Thoracic aorta (tissue), 2 donors: ENCODE data around the gene NEK9. TPM values are rescaled to one million over a fixed set of nuclear protein-coding genes. Genes with fewer than 3 reads are reported as not detected.

ENCODE experiments used
- ATAC-seq: fragments of 150-250 bp; one replicate; pipeline ENCODE4 v1.8.0; 2017; ENCODE audit warnings: low read depth; ENCODE audit not compliant: insufficient number of reproducible peaks, low FRiP score
- DNase-seq: peaks from one replicate; pipeline ENCODE4 v3.0.0-alpha.2; 2020; ENCODE audit warnings: low spot score
- H3K27ac ChIP-seq, 2 donors: fragments of 200-600 bp; sonication (generic); 1 replicate in 1 of 2; 2 replicates in 1 of 2; pipeline ENCODE4 v1.5.1; 2016; ENCODE audit warnings: mild to moderate bottlenecking in 2 of 2, moderate library complexity in 2 of 2
- H3K27me3 ChIP-seq: fragments of 200-600 bp; sonication (generic); replicated peaks from 2 replicates; pipeline ENCODE4 v1.6.0; 2016; ENCODE audit warnings: mild to moderate bottlenecking; ENCODE audit not compliant: insufficient read depth
- H3K36me3 ChIP-seq: fragments of 200-600 bp; sonication (generic); one replicate; pipeline ENCODE4 v1.5.1; 2016
- H3K4me1 ChIP-seq, 2 donors: fragments of 200-600 bp; sonication (generic); 1 replicate in 1 of 2; 2 replicates in 1 of 2; pipeline versions ENCODE4 v1.5.1 to v1.6.0; 2016; ENCODE audit warnings: low read depth in 2 of 2, mild to moderate bottlenecking in 1 of 2; ENCODE audit not compliant: control insufficient read depth in 1 of 2
- H3K4me3 ChIP-seq: fragments of 200-600 bp; sonication (generic); 2 replicates; pipeline ENCODE4 v1.5.1; 2016; ENCODE audit warnings: mild to moderate bottlenecking
- H3K9me3 ChIP-seq: fragments of 200-600 bp; sonication (generic); 2 replicates; pipeline ENCODE4 v1.5.1; 2016
- CTCF ChIP-seq: fragments of 200-600 bp; sonication (generic); IDR thresholded peaks from one replicate; pipeline ENCODE4 v1.5.1; 2019; ENCODE audit warnings: antibody characterized with exemption
- total RNA-seq, 2 donors: library from RNA; depleted of rRNA; stranded (reverse); fragments of >200 nt; gene quantifications; one replicate each; pipeline versions ENCODE4 v1.1.0 to v1.2.3, GENCODE V29; 2016

Gene NEK9
- total RNA-seq, 2 donors from 2014 or later, result 51.3 to 65.3 TPM

GRCh38 chr14:75168586-75169335 lies 41.9 kb upstream of the NEK9 start:
- Histone ChIP-seq H3K9me3 (no peaks in the 10 kb centered on the region), H3K27ac (no peak overlapping the region)
- TF ChIP-seq CTCF, result no peak

DNA sequence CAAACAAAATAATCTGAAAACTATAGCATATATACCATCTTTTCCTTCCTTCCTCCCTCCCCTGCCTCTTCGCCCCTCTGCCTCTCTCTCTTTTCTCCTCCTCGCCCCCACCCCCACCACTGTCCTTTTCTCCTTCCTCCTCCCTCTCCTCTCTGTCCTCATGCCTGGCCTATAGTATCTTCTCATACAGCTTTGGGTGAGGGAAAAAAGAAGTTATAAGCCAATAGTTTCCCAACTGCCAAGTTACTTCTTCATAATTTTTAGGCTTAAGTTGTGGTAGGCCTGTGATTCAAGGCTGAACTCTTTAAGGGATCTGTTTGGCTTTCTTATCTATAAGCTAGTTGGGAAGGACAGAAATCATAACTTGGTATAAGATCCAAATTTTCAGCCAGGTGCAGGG lies 40.5 kb upstream of the NEK9 start:
- no peak for DNase-seq
- Histone ChIP-seq H3K27me3 (no peaks in the 10 kb centered on the region), H3K4me1 (peaks cover 27 to 48% of the 10 kb centered on the region in 2 donors), H3K4me3 (no peak overlapping the region), H3K27ac (no peak overlapping the region), H3K36me3 (no peaks in the 10 kb centered on the region), H3K9me3 (no peaks in the 10 kb centered on the region)
- ATAC-seq, result no peak
- TF ChIP-seq CTCF, result no peak

More at GRCh38 chr14:75168586-75169335, 41.9 kb upstream of the NEK9 start:
- no peak overlapping the region for H3K4me3 ChIP-seq
- H3K4me1 ChIP-seq, result peaks cover 27 to 60% of the 10 kb centered on the region in 2 donors
- DNase-seq (no peak), ATAC-seq (no peak)
- H3K36me3 ChIP-seq, result no peaks in the 10 kb centered on the region
- no peaks in the 10 kb centered on the region for H3K27me3 ChIP-seq

DNA sequence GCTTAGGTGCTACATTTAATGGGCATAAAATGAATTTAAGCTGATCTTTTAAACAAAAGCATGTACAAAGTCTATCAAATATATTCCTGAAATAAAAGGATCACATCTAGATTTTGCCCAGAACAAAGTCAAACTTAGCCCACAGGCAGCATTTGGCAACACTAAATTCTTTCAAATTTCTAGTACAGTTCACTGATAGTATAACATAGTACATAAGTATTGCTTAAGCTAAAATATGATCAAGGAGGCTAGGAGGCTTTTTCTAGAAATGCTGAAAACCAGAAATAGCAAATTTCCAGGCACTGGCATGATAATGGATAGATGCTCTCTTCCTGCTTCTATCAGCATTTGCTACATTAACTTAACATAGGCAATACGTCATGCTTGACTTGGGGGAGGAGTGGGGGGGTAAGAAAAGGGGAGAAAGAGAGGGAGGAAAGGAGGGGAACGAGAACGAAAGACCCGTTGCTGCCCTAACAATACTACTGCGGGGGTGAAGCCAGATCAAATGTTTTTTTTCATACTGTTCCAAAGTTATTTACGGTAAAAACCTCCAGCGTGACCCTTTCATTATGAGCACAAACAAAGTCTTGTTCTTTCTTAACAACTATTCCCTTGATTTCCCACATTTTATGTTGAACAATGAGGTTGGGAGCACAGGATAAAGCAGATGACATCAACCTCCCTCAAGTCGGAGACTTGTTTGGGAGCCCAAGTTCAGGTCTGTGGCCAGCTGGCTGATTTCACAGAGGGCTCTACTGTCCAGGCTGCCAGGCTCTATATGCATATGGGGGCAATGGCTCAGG lies 38.9 kb upstream of the NEK9 start:
- ATAC-seq, result peak; percentile 23
- Histone ChIP-seq H3K9me3 (no peaks in the 10 kb centered on the region), H3K4me1 (peaks cover 27 to 57% of the 10 kb centered on the region in 2 donors), H3K27me3 (no peaks in the 10 kb centered on the region), H3K4me3 (peak overlapping the region; percentile 2), H3K36me3 (no peaks in the 10 kb centered on the region), H3K27ac (peak overlapping the region; percentile 1 to 3)
- no peak for DNase-seq
- no peak for TF ChIP-seq CTCF

GRCh38 chr14:75164809-75165208 lies 38.0 kb upstream of the NEK9 start:
- Histone ChIP-seq H3K4me3 (no peak overlapping the region), H3K9me3 (no peaks in the 10 kb centered on the region), H3K36me3 (no peaks in the 10 kb centered on the region), H3K27me3 (no peaks in the 10 kb centered on the region), H3K27ac (no peak overlapping the region), H3K4me1 (peaks cover 36 to 61% of the 10 kb centered on the region in 2 donors)
- DNase-seq (no peak), ATAC-seq (no peak)
- no peak for TF ChIP-seq CTCF

DNA sequence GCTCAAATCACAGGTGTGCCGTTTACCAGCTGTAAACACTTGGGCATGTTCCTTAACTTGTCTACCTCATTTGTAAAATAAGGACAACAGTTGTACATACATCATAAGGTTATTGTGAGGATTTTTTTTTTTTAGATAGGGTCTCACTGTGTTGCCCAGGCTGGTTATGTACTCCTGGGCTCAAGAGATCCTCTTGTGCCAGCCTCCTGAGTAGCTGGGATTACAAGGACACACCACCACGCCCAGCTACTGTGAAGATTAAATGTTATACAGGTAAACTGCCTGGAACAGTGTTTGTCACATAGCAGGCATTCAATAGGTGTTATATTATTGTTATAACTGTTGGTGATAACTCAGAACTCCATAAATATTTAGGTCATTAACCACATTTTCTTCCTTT lies 36.8 kb upstream of the NEK9 start:
- no peak overlapping the region for H3K4me3 ChIP-seq
- TF ChIP-seq CTCF, result no peak
- H3K27me3 ChIP-seq, result no peaks in the 10 kb centered on the region
- ATAC-seq (no peak), DNase-seq (no peak)
- H3K9me3 ChIP-seq, result no peaks in the 10 kb centered on the region
- H3K36me3 ChIP-seq, result no peaks in the 10 kb centered on the region
- H3K4me1 ChIP-seq, result peaks cover 38 to 65% of the 10 kb centered on the region in 2 donors
- H3K27ac ChIP-seq, result no peak overlapping the region
